ENCODE data around the gene ACTN3. TPM values are rescaled to one million over a fixed set of nuclear protein-coding genes. Genes with fewer than 3 reads are reported as not detected.

Gene ACTN3
- total RNA-seq, 2 donors from 2014 or later: not detected

DNA sequence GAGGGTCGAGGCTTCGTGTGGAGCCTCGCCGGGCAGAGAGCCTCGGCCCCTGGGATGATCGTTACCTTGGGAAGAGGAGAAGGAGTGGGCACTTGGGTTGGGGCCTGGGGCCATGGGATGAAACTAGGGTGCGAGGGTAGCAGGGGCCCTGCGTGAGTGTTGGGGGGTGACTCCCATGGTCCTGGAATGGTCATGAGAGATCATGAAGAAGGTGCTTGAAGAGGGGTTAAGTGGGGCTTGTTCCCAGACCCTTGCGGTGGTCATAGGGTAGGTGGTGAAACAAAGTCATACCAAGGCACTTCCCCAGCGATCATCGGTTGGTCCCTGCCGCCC, 46.6 kb downstream of the ACTN3 start:
- Histone ChIP-seq H3K4me1 (ENCODE audit: control insufficient read depth in 1 of 2, low read depth in 2 of 2) (peaks cover 12 to 33% of the 10 kb centered on the region in 2 donors), H3K4me3 (peak overlapping the region; percentile 88), H3K27ac (peak overlapping the region; percentile 55 to 78), H3K9me3 (no peaks in the 10 kb centered on the region), H3K36me3 (no peaks in the 10 kb centered on the region), H3K27me3 (replicated peaks; ENCODE audit: insufficient read depth) (no peaks in the 10 kb centered on the region)
- ATAC-seq (ENCODE audit: insufficient number of reproducible peaks, low FRiP score, low read depth): no peak
- no peak for TF ChIP-seq CTCF (IDR thresholded peaks at IDR 0.05)
- no peak for DNase-seq (ENCODE audit: low spot score)

DNA sequence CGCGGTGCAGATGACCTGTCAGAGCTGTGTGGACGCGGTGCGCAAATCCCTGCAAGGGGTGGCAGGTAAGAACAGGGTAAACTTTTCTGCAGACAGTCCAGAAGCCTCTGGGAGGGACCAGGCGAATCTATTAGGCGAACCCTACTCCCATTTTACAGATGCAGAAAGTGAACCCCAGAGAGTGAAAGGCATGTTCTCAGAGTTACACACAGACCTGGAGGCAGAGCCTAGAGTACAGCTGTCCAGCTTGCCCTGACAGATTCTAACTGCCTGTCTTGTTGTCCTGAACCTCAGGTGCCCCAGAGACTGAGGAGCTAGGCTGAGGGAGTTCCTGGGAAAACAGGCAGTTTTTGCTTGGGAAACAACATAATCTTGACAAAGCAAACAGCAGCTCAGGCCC, 46.9 kb downstream of the ACTN3 start:
- Histone ChIP-seq H3K27ac (peak overlapping the region; percentile 55 to 78), H3K27me3 (replicated peaks; ENCODE audit: insufficient read depth) (no peaks in the 10 kb centered on the region), H3K36me3 (no peaks in the 10 kb centered on the region), H3K4me1 (ENCODE audit: control insufficient read depth in 1 of 2, low read depth in 2 of 2) (peaks cover 12 to 33% of the 10 kb centered on the region in 2 donors), H3K4me3 (peak overlapping the region; percentile 88), H3K9me3 (no peaks in the 10 kb centered on the region)
- DNase-seq (ENCODE audit: low spot score) (no peak), ATAC-seq (ENCODE audit: insufficient number of reproducible peaks, low FRiP score, low read depth) (no peak)
- no peak for TF ChIP-seq CTCF (IDR thresholded peaks at IDR 0.05)

- Histone ChIP-seq H3K4me1 (ENCODE audit: control insufficient read depth in 1 of 2, low read depth in 2 of 2) (peaks cover 13 to 38% of the 10 kb centered on the region in 2 donors), H3K36me3 (peaks cover 7% of the 10 kb centered on the region), H3K27me3 (replicated peaks; ENCODE audit: insufficient read depth) (no peaks in the 10 kb centered on the region), H3K4me3 (no peak overlapping the region), H3K27ac (peak overlapping the region; percentile 29 to 53), H3K9me3 (no peaks in the 10 kb centered on the region)
- ATAC-seq (ENCODE audit: insufficient number of reproducible peaks, low FRiP score, low read depth) (no peak), DNase-seq (ENCODE audit: low spot score) (no peak)
- no peak for TF ChIP-seq CTCF (IDR thresholded peaks at IDR 0.05)
These were observed 48.7 kb downstream of the ACTN3 start for GRCh38 chr11:66595245-66595904.

DNA sequence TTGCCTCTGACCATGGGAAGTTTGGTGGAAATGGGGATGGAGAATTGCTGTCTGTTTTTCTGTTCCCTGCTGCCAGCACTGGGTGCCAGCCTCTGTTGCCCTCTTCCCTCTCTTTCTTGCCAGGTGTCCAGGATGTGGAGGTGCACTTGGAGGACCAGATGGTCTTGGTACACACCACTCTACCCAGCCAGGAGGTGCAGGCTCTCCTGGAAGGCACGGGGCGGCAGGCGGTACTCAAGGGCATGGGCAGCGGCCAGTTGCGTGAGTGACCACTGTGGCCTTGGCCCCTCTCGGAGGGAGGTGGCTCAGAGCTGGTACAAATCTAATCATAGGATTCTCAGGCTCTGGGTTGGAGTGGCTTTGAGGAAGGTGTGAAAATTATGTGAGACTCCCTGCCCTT, 52.3 kb downstream of the ACTN3 start:
- ATAC-seq (ENCODE audit: insufficient number of reproducible peaks, low FRiP score, low read depth): no peak
- H3K9me3 ChIP-seq: no peaks in the 10 kb centered on the region
- H3K27ac ChIP-seq: no peak overlapping the region
- peaks cover 28 to 58% of the 10 kb centered on the region in 2 donors for H3K4me1 ChIP-seq (ENCODE audit: control insufficient read depth in 1 of 2, low read depth in 2 of 2)
- H3K27me3 ChIP-seq (replicated peaks; ENCODE audit: insufficient read depth): no peaks in the 10 kb centered on the region
- H3K36me3 ChIP-seq: peaks cover 7% of the 10 kb centered on the region
- no peak overlapping the region for H3K4me3 ChIP-seq
- no peak for DNase-seq (ENCODE audit: low spot score)
- TF ChIP-seq CTCF (IDR thresholded peaks at IDR 0.05): no peak

DNA sequence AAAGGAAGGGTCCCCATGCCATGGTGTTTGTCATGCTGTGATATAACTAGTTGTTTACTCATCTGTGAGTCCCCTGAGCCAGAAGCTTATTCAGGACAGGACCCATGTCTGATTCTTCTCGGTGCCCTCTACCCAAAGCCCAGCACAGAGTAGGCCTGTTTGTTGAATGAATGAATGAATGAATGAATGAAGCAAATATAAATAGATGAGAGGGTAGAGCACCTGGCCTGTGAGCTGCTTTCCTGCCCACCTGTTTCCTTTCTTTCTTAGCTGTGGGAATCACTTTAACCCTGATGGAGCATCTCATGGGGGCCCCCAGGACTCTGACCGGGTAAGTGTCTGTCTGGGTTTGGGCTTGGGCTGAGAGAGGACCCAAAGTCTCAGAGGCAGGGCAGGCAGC, 53.5 kb downstream of the ACTN3 start:
- no peaks in the 10 kb centered on the region for H3K9me3 ChIP-seq
- H3K36me3 ChIP-seq: peaks cover 7% of the 10 kb centered on the region
- no peak overlapping the region for H3K4me3 ChIP-seq
- no peak for TF ChIP-seq CTCF (IDR thresholded peaks at IDR 0.05)
- DNase-seq (ENCODE audit: low spot score) (no peak), ATAC-seq (ENCODE audit: insufficient number of reproducible peaks, low FRiP score, low read depth) (no peak)
- no peaks in the 10 kb centered on the region for H3K27me3 ChIP-seq (replicated peaks; ENCODE audit: insufficient read depth)
- H3K27ac ChIP-seq: peak overlapping the region in 1 of 2 donors; percentile 57
- H3K4me1 ChIP-seq (ENCODE audit: control insufficient read depth in 1 of 2, low read depth in 2 of 2): peaks cover 28 to 45% of the 10 kb centered on the region in 2 donors

All from thoracic aorta (tissue), 2 donors.